ENCODE measurements around the gene PPP1R13L.
A peak's percentile ranks its signal among the peaks of the same experiment; 100 is the strongest.
"Not testable (repeated sequence)": the region's sequence is repeated elsewhere in the genome, so short reads cannot be mapped to it uniquely, and the experiment has no call there.

Gene PPP1R13L

GRCh38 chr19:45404557-45405434 lies at the start of gene PPP1R13L:
Gene PPP1R13L, minus strand, starts transcription at chr19:45405069. Its CDS starts 6,751 bp downstream, at chr19:45398318.
- peak; percentile 80 to 82 for DNase-seq

GRCh38 chr19:45451850-45452387 lies 47.0 kb upstream of the PPP1R13L start:
- no peak for DNase-seq

- DNase-seq, result no peak
Measured at GRCh38 chr19:45451131-45451849, 46.4 kb upstream of the PPP1R13L start.

GRCh38 chr19:45450012-45450333 lies 45.1 kb upstream of the PPP1R13L start:
- no peak for DNase-seq

- DNase-seq, result no peak
Measured at GRCh38 chr19:45448887-45449299, 44.0 kb upstream of the PPP1R13L start.

GRCh38 chr19:45448425-45448756 lies 43.5 kb upstream of the PPP1R13L start:
- DNase-seq, result no peak

GRCh38 chr19:45446944-45447343 lies 42.1 kb upstream of the PPP1R13L start:
- peak in 1 of 2 experiments; percentile 46 for DNase-seq

- DNase-seq, result no peak
Measured at GRCh38 chr19:45446295-45446694, 41.4 kb upstream of the PPP1R13L start.

- no peak for DNase-seq
Measured at GRCh38 chr19:45445139-45445538, 40.3 kb upstream of the PPP1R13L start.

GRCh38 chr19:45444318-45445041 lies 39.6 kb upstream of the PPP1R13L start:
- DNase-seq, result peak in 1 of 2 experiments; percentile 29

- peak; percentile 31 to 84 for DNase-seq
Measured at GRCh38 chr19:45443462-45444317, 38.8 kb upstream of the PPP1R13L start.

- no peak for DNase-seq
Measured at GRCh38 chr19:45442778-45443461, 38.1 kb upstream of the PPP1R13L start.

GRCh38 chr19:45442408-45442777 lies 37.5 kb upstream of the PPP1R13L start:
- no peak for DNase-seq

- DNase-seq, result peak in 1 of 2 experiments; percentile 33
Measured at GRCh38 chr19:45440873-45441654, 36.2 kb upstream of the PPP1R13L start.

GRCh38 chr19:45440259-45440638 lies 35.4 kb upstream of the PPP1R13L start:
- no peak for DNase-seq

- peak; percentile 59 to 87 for DNase-seq
Measured at GRCh38 chr19:45439569-45440258, 34.8 kb upstream of the PPP1R13L start.

- no peak for DNase-seq
Measured at GRCh38 chr19:45439190-45439568, 34.3 kb upstream of the PPP1R13L start.

GRCh38 chr19:45437328-45437727 lies 32.5 kb upstream of the PPP1R13L start:
- no peak for DNase-seq

GRCh38 chr19:45432543-45432942 lies 27.7 kb upstream of the PPP1R13L start:
- DNase-seq, result not testable (repeated sequence)

- DNase-seq, result not testable (repeated sequence)
Measured at GRCh38 chr19:45431008-45431407, 26.1 kb upstream of the PPP1R13L start.

All from NCI-H446 (cell line).